Measurements from ENCODE around the gene TTC39B. TPM values are rescaled to one million over a fixed set of nuclear protein-coding genes. Genes with fewer than 3 reads are reported as not detected.

Gene TTC39B
- total and polyA plus RNA-seq, 4 donors: 1.8 to 11.7 (median 2.8) TPM

GRCh38 chr9:15253197-15253596 is 53.8 kb downstream of the TTC39B start:
- no peak for DNase-seq (ENCODE audit: low spot score)
- H3K36me3 ChIP-seq (ENCODE audit: control insufficient read depth in 4 of 4, insufficient read depth in 3 of 4, low read depth in 1 of 4, low read length in 3 of 4): no peaks in the 10 kb centered on the region
- no peak overlapping the region for H3K4me3 ChIP-seq (ENCODE audit: low read depth in 1 of 3, low read length in 3 of 3)
- H3K27ac ChIP-seq (ENCODE audit: low read depth in 1 of 2, low read length in 2 of 2): no peak overlapping the region
- H3K9ac ChIP-seq (ENCODE audit: low read depth in 1 of 2, low read length in 2 of 2): no peak overlapping the region
- H3K4me1 ChIP-seq (ENCODE audit: control insufficient read depth in 4 of 4, insufficient read depth in 4 of 4, low read length in 3 of 4): no peaks in the 10 kb centered on the region
- 93% methylated on average over 1 of the region's 1 CpG for WGBS
- no peaks in the 10 kb centered on the region for H3K27me3 ChIP-seq (ENCODE audit: control insufficient read depth in 4 of 4, insufficient read depth in 4 of 4, low read length in 3 of 4)
- no peaks in the 10 kb centered on the region for H3K9me3 ChIP-seq (ENCODE audit: control insufficient read depth in 4 of 4, low read length in 3 of 4)
- no peak for TF ChIP-seq ATF3 (IDR thresholded peaks at IDR 0.05)
- no peak for TF ChIP-seq ZBTB33 (IDR thresholded peaks at IDR 0.05)
- no peak for TF ChIP-seq NR2F2 (IDR thresholded peaks at IDR 0.05)
- no peak for TF ChIP-seq HNF4A (conservative IDR thresholded peaks at IDR 0.05)
- no peak for TF ChIP-seq FOXA2 (IDR thresholded peaks at IDR 0.05)
- TF ChIP-seq YY1 (IDR thresholded peaks at IDR 0.05): no peak
- TF ChIP-seq RXRA (IDR thresholded peaks at IDR 0.05): no peak
- no peak for TF ChIP-seq RAD21 (IDR thresholded peaks at IDR 0.05)
- no peak for TF ChIP-seq SP1 (IDR thresholded peaks at IDR 0.05)
- TF ChIP-seq GABPA (IDR thresholded peaks at IDR 0.05 in 1 of 2, conservative IDR thresholded peaks at IDR 0.05 in 1 of 2): no peak
- TF ChIP-seq EGR1 (IDR thresholded peaks at IDR 0.05; ENCODE audit: low read depth in 2 of 2): no peak
- no peak for TF ChIP-seq JUND (IDR thresholded peaks at IDR 0.05)
- no peak for TF ChIP-seq CTCF (IDR thresholded peaks at IDR 0.05; ENCODE audit: low read depth, low read length, missing input control)
- no peak for TF ChIP-seq REST (IDR thresholded peaks at IDR 0.05)
- no peak for TF ChIP-seq HNF4G (IDR thresholded peaks at IDR 0.05)
- TF ChIP-seq MAX (IDR thresholded peaks at IDR 0.05): no peak
- no peak for TF ChIP-seq TAF1 (conservative IDR thresholded peaks at IDR 0.05)
- no peak for TF ChIP-seq FOXA1 (IDR thresholded peaks at IDR 0.05)
